Bronchial epithelial cell (primary cell): Measurements from ENCODE around the gene GPER1. TPM values are rescaled to one million over a fixed set of nuclear protein-coding genes. Genes with fewer than 3 reads are reported as not detected.

Source experiments
- DNase-seq: peaks from one replicate; pipeline ENCODE4 v3.0.0-alpha.2; 2010; ENCODE audit warnings: low read depth
- FAIRE-seq: peaks from 2 replicates; lab custom pipeline; 2011; peaks lifted over from hg19 to GRCh38; lab: Jason Lieb, UNC
- H3K27me3 ChIP-seq: 2 replicates; pipeline ENCODE4 v1.5.1; 2011; ENCODE audit warnings: low read length; ENCODE audit not compliant: control insufficient read depth, insufficient read depth
- H3K36me3 ChIP-seq: 2 replicates; pipeline ENCODE4 v1.5.1; 2011; ENCODE audit warnings: low read length; ENCODE audit not compliant: control insufficient read depth, insufficient read depth
- H3K4me3 ChIP-seq: 2 replicates; pipeline ENCODE4 v1.5.1; 2011; ENCODE audit warnings: mild to moderate bottlenecking, low read depth, low read length, control low read depth
- total RNA-seq: library from RNA; depleted of rRNA; stranded (reverse); fragments of >200 nt; gene quantifications from 2 replicates; pipeline ENCODE4 v1.2.1, GENCODE V29; 2014
- TF ChIP-seq, protein P1 (sequence below): IDR thresholded peaks from 2 replicates; pipeline ENCODE4 v1.5.1; 2011; ENCODE audit warnings: mild to moderate bottlenecking, moderate library complexity, low read length, control low read depth, inconsistent platforms; ENCODE audit not compliant: insufficient read depth, severe bottlenecking

Gene GPER1
- total RNA-seq, 1 donor from 2014 or later = under 0.01 TPM

DNA sequence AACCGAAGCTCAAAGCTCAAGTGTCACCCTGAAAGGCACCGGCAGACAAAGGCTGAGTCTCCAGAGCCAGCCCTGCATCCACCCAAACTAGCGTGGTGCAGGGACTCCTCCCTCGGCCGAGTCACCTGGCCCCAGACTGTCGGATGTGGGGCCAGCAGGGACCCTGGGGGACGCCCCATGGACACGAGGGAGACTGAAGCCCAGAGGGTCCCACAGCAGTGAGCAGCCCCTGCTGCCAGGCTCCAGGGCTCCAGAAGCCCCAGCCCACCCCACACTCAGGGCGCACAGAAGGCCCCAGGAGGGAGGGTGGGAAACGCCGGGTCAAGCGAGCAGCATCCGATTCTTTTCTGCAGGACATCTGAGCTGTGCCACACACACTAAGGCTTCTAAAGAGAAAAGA, 23.3 kb upstream of the GPER1 start:
- H3K4me3 ChIP-seq = no peak overlapping the region
- no peak for FAIRE-seq

DNA sequence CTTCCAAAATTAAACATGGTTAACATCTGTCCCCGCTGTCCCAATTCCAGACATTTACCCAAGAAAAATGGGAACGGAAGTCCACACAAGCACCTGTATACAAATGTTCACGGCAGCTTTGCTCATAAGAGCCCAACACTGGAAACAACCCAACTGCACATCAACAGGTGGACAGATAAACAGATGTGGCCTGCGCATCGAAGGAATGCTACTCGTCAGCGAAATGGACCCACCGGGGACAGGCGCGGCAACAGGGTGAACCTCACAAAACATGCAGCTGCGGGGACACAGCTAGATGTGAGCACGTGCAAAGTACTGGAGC, 22.7 kb upstream of the GPER1 start:
- Histone ChIP-seq H3K36me3 (no peaks in the 10 kb centered on the region), H3K27me3 (no peaks in the 10 kb centered on the region), H3K4me3 (no peak overlapping the region)
- FAIRE-seq (no peak), DNase-seq (no peak)
- TF ChIP-seq, protein P1, sequence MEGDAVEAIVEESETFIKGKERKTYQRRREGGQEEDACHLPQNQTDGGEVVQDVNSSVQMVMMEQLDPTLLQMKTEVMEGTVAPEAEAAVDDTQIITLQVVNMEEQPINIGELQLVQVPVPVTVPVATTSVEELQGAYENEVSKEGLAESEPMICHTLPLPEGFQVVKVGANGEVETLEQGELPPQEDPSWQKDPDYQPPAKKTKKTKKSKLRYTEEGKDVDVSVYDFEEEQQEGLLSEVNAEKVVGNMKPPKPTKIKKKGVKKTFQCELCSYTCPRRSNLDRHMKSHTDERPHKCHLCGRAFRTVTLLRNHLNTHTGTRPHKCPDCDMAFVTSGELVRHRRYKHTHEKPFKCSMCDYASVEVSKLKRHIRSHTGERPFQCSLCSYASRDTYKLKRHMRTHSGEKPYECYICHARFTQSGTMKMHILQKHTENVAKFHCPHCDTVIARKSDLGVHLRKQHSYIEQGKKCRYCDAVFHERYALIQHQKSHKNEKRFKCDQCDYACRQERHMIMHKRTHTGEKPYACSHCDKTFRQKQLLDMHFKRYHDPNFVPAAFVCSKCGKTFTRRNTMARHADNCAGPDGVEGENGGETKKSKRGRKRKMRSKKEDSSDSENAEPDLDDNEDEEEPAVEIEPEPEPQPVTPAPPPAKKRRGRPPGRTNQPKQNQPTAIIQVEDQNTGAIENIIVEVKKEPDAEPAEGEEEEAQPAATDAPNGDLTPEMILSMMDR = no peak

More for the DNA sequence above, 23.3 kb upstream of the GPER1 start:
- DNase-seq = no peak
- TF ChIP-seq, protein P1 = no peak
- H3K36me3 ChIP-seq = no peaks in the 10 kb centered on the region
- no peaks in the 10 kb centered on the region for H3K27me3 ChIP-seq

DNA sequence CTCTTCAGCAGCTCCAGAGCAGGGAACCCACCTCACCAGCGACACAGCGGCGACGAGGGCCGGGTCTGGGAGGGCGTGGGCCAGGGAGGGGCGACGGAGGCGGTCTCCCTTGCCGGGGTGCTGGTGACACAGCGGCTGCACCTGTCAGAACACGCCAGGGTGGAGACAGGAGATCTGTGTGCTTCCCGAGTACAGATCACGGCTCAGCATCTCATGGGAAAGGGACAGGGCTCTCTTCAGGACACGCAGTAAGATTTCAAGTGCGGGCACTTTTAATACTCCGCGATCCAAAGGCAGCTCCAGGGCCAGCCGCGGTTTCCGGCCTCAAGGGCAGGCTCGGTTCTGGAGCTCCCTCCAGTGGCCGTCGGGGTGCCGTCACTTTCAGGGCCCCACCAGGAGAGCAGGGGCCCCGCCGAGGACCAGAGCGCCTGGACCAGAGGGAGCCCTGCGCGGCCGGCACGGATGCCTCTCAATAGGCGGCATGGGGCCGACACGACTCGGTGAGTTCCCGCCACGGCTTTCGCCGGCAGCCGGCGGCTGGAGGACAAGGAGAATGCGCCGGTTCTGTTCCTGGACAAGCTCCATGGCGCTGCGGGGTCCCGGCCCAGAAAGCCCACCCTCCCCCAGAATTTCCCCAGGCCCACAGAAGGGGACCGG, 22.2 kb upstream of the GPER1 start:
- Histone ChIP-seq H3K4me3 (peak overlapping the region; percentile 25), H3K36me3 (no peaks in the 10 kb centered on the region), H3K27me3 (no peaks in the 10 kb centered on the region)
- DNase-seq = peak; percentile 65
- TF ChIP-seq, protein P1 = peak; percentile 90
- FAIRE-seq = no peak

DNA sequence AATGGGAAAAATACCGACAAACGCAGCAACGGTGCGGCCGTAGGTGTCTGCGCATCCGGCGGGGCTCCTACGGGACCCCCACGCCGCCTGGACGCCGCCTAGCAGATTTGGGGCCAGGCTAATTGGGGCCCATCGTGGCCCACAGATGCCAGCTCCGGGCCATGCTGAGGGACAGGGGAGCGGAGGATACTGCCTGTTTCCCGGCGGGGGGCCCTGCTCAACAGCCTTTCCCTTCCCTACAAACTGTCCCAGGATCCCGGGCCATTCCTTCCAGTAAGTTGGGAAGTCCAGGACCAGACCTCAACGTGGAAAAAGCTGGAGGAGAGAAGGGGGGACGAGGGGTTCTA, 21.7 kb upstream of the GPER1 start:
- DNase-seq = no peak
- Histone ChIP-seq H3K27me3 (no peaks in the 10 kb centered on the region), H3K36me3 (no peaks in the 10 kb centered on the region), H3K4me3 (peak overlapping the region; percentile 25)
- TF ChIP-seq, protein P1 = no peak
- FAIRE-seq = no peak

DNA sequence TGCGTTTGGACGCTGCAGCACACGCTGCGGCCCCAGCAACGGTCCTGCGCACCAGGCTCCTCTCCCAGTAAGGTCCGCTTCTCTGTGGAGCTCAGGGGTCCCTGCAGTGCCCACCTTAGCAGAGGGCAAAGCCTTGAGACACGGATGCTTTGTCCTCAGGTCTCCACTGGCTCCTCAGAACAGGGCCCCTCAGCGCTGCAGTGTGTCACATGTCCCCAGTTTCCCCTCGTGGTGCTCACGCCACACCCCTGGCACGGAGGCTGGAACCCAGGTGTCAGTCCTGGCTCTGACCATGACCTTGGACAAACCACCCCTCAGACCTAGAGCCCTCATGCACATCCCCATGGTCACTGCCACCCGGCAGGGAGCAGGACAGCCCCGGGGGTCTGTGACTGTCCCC, 19.9 kb upstream of the GPER1 start:
- Histone ChIP-seq H3K36me3 (peaks cover 1% of the 10 kb centered on the region), H3K27me3 (no peaks in the 10 kb centered on the region), H3K4me3 (no peak overlapping the region)
- TF ChIP-seq, protein P1 = no peak
- no peak for DNase-seq
- no peak for FAIRE-seq

DNA sequence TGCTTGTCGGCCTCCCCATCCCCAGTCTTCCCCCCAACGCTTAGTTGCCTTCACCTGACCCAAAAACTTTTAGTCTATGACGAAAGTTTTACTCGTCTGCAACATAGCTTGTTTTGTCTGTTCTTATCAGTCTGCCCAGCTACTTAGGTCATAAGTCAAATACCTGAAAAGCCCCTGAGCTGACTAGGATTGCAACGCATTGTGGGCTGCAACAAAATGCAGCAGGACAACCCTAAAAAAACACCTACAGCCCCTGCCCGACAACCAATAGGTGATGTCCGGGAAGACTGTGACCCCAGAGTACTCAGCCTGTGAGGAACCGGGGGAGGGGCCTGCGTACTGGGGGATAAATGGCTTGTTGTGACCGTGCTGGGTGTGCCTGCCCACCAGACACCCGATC, 19.3 kb upstream of the GPER1 start:
- FAIRE-seq = no peak
- no peak for DNase-seq
- Histone ChIP-seq H3K36me3 (peaks cover 1% of the 10 kb centered on the region), H3K27me3 (no peaks in the 10 kb centered on the region), H3K4me3 (no peak overlapping the region)
- TF ChIP-seq, protein P1 = no peak
